Measurements from ENCODE around the gene ITFG2. TPM values are rescaled to one million over a fixed set of nuclear protein-coding genes. Genes with fewer than 3 reads are reported as not detected.
A peak's percentile ranks its signal among the peaks of the same experiment; 100 is the strongest.

ITFG2 gene
- total RNA-seq, 1 donor from 2014 or later = 13.9 TPM

GRCh38 chr12:2824541-2824940 lies 12.1 kb downstream of the ITFG2 start:
- intact Hi-C loops (cut with DNase I) = no loop called here
- DNase-seq (ENCODE audit: low spot score) = no peak

GRCh38 chr12:2825132-2825531 lies 12.7 kb downstream of the ITFG2 start:
- intact Hi-C loops (cut with DNase I) = no loop called here
- DNase-seq (ENCODE audit: low spot score) = no peak

GRCh38 chr12:2826036-2826435 lies 13.6 kb downstream of the ITFG2 start:
- intact Hi-C loops (cut with DNase I) = no loop called here
- no peak for DNase-seq (ENCODE audit: low spot score)

- intact Hi-C loops (cut with DNase I) = no loop called here
- no peak for DNase-seq (ENCODE audit: low spot score)
Measured at GRCh38 chr12:2826721-2827515, 14.4 kb downstream of the ITFG2 start.

GRCh38 chr12:2829275-2829674 lies 16.8 kb downstream of the ITFG2 start:
- DNase-seq (ENCODE audit: low spot score) = no peak
- intact Hi-C loops (cut with DNase I) = no loop called here

GRCh38 chr12:2832550-2833127 lies 20.2 kb downstream of the ITFG2 start:
- intact Hi-C loops (cut with DNase I) = no loop called here
- no peak for DNase-seq (ENCODE audit: low spot score)

- DNase-seq (ENCODE audit: low spot score) = no peak
- intact Hi-C loops (cut with DNase I) = no loop called here
Measured at GRCh38 chr12:2833327-2833726, 20.9 kb downstream of the ITFG2 start.

GRCh38 chr12:2833810-2834209 lies 21.3 kb downstream of the ITFG2 start:
- no peak for DNase-seq (ENCODE audit: low spot score)

GRCh38 chr12:2834581-2835491 lies 22.4 kb downstream of the ITFG2 start, which contains the start of gene NRIP2:
TSS of gene NRIP2 (minus strand) at chr12:2835035. CDS start at chr12:2834983, 52 bp downstream.
- intact Hi-C loops (cut with DNase I) = no loop called here
- DNase-seq (ENCODE audit: low spot score) = peak; percentile 62

More at GRCh38 chr12:2833810-2834209, 21.3 kb downstream of the ITFG2 start:
- intact Hi-C loops (cut with DNase I) = no loop called here

GRCh38 chr12:2835691-2836403 lies 23.4 kb downstream of the ITFG2 start:
- intact Hi-C loops (cut with DNase I) = no loop called here
- no peak for DNase-seq (ENCODE audit: low spot score)

GRCh38 chr12:2836574-2836973 lies 24.1 kb downstream of the ITFG2 start:
- DNase-seq (ENCODE audit: low spot score) = no peak
- intact Hi-C loops (cut with DNase I) = no loop called here

- intact Hi-C loops (cut with DNase I) = no loop called here
- no peak for DNase-seq (ENCODE audit: low spot score)
Measured at GRCh38 chr12:2841056-2841650, 28.7 kb downstream of the ITFG2 start.

- intact Hi-C loops (cut with DNase I) = no loop called here
- no peak for DNase-seq (ENCODE audit: low spot score)
Measured at GRCh38 chr12:2842948-2843347, 30.5 kb downstream of the ITFG2 start.

- DNase-seq (ENCODE audit: low spot score) = no peak
- intact Hi-C loops (cut with DNase I) = no loop called here
Measured at GRCh38 chr12:2844786-2845185, 32.3 kb downstream of the ITFG2 start.

GRCh38 chr12:2845280-2845679 lies 32.8 kb downstream of the ITFG2 start:
- intact Hi-C loops (cut with DNase I) = no loop called here
- no peak for DNase-seq (ENCODE audit: low spot score)

- intact Hi-C loops (cut with DNase I) = loop anchor here (2.0 kb wide), 1 partner anchor 189 kb away; no protein-coding TSS in a partner anchor
Measured at GRCh38 chr12:2851931-2852330, 39.5 kb downstream of the ITFG2 start.

GRCh38 chr12:2853626-2854025 lies 41.2 kb downstream of the ITFG2 start:
- DNase-seq (ENCODE audit: low spot score) = peak; percentile 91
- intact Hi-C loops (cut with DNase I) = loop anchor here (2.0 kb wide), 1 partner anchor 187 kb away; no protein-coding TSS in a partner anchor

More at GRCh38 chr12:2851931-2852330, 39.5 kb downstream of the ITFG2 start:
- DNase-seq (ENCODE audit: low spot score) = no peak

- intact Hi-C loops (cut with DNase I) = no loop called here
- no peak for DNase-seq (ENCODE audit: low spot score)
Measured at GRCh38 chr12:2854669-2855453, 42.4 kb downstream of the ITFG2 start.

All from cardiac septum (tissue), 1 donor.